GM12891 (cell line): ENCODE results near the gene VWA8.

Experiments used
- POLR2A ChIP-seq: IDR thresholded peaks from 2 replicates; pipeline ENCODE4 v1.6.1; 2011; ENCODE audit warnings: low read depth, low read length, control low read depth
- POLR2AphosphoS5 ChIP-seq: IDR thresholded peaks from 2 replicates; pipeline ENCODE4 v1.6.1; 2011; ENCODE audit warnings: low read depth, low read length, control low read depth

DNA sequence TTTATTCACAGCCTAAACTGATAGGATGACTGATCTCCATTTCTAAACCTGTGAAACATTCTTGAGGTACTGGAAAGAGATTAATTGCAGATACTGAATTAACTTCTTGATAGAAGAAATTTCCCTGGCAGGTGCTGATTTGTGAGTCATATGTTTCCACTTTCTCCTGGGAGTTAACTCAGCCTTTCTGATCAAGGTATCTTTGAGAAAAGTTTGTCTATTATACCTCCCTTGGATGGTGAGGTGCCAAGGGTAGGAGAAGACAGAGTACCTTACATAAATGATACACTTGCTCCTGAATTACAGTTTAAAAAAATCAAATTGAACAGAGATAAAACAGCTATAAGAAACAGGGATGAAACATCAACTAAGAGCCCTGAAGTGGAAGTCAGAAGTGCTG is 380.6 kb downstream of the VWA8 start:
- no peak for TF ChIP-seq POLR2A
- TF ChIP-seq POLR2AphosphoS5, result no peak
